IPS DF 6.9 (cell line): ENCODE results near the gene FOXN1.

Source experiments
- DNase-seq: peaks from one replicate; pipeline ENCODE4 v3.0.0-alpha.2; 2013; ENCODE audit warnings: low read depth, low spot score
- H3K27ac ChIP-seq: one replicate; pipeline ENCODE4 v1.5.1; 2013; ENCODE audit warnings: low read length, control low read depth
- H3K27me3 ChIP-seq: 2 replicates; pipeline ENCODE4 v1.6.1; 2013; ENCODE audit warnings: mild to moderate bottlenecking, low read length; ENCODE audit not compliant: control insufficient read depth, insufficient read depth
- H3K36me3 ChIP-seq: 2 replicates; pipeline ENCODE4 v1.6.1; 2013; ENCODE audit warnings: low read length; ENCODE audit not compliant: control insufficient read depth, insufficient read depth
- H3K4me1 ChIP-seq: 2 replicates; pipeline ENCODE4 v1.6.1; 2013; ENCODE audit warnings: low read length; ENCODE audit not compliant: control insufficient read depth, insufficient read depth
- H3K4me3 ChIP-seq: 2 replicates; pipeline ENCODE4 v1.5.1; 2013; ENCODE audit warnings: mild to moderate bottlenecking, low read length
- H3K9me3 ChIP-seq: 2 replicates; pipeline ENCODE4 v1.6.1; 2013; ENCODE audit warnings: low read length, inconsistent platforms; ENCODE audit not compliant: control insufficient read depth, insufficient read depth
- WGBS: extraction: QIAGEN DNeasy Blood & Tissue Kit; methylation state at CpG from one replicate; pipeline ENCODE4 v1.1.7; 2013; ENCODE audit warnings: mixed read lengths, missing lambda C conversion rate; ENCODE audit not compliant: insufficient read length, insufficient coverage; 5-methylcytosine and 5-hydroxymethylcytosine counted together

FOXN1 gene

GRCh38 chr17:28478712-28479615 is 27.2 kb upstream of the FOXN1 start:
- Histone ChIP-seq H3K27ac (no peak overlapping the region), H3K4me1 (peaks cover 4% of the 10 kb centered on the region; the same call in 1 of the 2 replicates), H3K4me3 (no peak overlapping the region), H3K9me3 (no peaks in the 10 kb centered on the region), H3K27me3 (no peaks in the 10 kb centered on the region), H3K36me3 (no peaks in the 10 kb centered on the region)
- no CpG with 5 or more reads among the region's 3 CpGs for WGBS
- DNase-seq, result no peak

DNA sequence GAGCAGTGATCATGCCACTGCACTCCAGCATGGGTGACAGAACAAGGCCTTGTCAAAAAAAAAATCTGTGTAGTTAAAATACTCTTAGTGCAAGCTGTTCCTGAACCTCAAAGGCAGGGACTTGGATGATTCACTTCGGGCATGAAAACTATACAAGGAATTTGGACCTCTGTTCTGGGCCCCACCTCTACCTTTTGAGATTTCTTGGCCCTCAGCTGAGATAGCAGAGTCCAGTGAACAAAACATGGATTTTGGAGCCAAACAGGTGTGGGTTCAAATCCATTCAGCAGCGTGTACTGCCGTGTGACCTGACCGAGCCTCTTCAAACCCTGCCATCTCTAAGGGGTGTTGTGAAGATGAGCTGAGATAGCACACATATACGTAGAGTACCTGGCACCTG is 25.9 kb upstream of the FOXN1 start:
- H3K27me3 ChIP-seq, result no peaks in the 10 kb centered on the region
- peaks cover 4% of the 10 kb centered on the region; the same call in 1 of the 2 replicates for H3K4me1 ChIP-seq
- no peak for DNase-seq
- no peaks in the 10 kb centered on the region for H3K9me3 ChIP-seq
- no peak overlapping the region for H3K27ac ChIP-seq
- WGBS, result no CpG with 5 or more reads among the region's 5 CpGs
- no peak overlapping the region for H3K4me3 ChIP-seq
- no peaks in the 10 kb centered on the region for H3K36me3 ChIP-seq

DNA sequence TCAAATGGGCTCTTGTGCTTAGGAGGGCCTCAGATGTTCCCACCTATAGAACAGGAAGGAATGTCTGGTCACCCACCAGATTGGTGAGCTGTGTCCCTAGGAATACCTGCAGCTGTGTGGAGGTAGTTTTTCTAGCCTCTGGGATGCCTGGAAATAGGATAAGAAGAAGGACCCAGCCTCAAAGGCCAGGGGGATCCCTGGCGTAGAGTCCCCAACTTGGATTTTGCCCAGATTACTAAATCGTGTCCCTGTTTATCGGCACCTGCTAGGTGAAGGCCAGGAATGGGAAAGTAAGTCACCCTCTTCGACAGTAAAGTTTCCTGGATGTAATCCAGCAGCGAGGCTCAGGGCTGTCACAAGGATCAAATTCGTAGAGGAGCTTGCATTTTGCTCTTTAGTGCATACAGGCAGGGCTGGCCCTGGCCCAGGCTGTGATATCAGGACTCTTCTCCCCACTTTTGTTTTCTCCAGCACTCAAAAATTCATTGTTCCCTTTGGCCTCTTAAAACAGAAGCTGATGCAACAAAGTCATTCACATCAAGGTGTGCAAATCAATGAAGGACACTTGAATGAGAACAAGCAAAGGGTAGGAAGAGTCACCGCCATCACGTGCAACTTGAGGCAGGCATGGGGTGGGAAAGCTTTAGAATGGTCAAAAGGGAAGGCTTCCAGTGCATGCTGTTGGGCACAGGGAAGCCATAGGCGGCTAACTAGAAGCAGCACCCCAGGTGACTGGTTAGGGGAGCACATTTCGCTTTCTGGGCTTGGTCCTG is 25.2 kb upstream of the FOXN1 start:
- no peak overlapping the region for H3K27ac ChIP-seq
- no peaks in the 10 kb centered on the region for H3K27me3 ChIP-seq
- no peak overlapping the region for H3K4me3 ChIP-seq
- DNase-seq, result no peak
- H3K4me1 ChIP-seq, result peaks cover 4% of the 10 kb centered on the region; the same call in 1 of the 2 replicates
- no CpG with 5 or more reads among the region's 10 CpGs for WGBS
- no peaks in the 10 kb centered on the region for H3K9me3 ChIP-seq
- no peaks in the 10 kb centered on the region for H3K36me3 ChIP-seq

DNA sequence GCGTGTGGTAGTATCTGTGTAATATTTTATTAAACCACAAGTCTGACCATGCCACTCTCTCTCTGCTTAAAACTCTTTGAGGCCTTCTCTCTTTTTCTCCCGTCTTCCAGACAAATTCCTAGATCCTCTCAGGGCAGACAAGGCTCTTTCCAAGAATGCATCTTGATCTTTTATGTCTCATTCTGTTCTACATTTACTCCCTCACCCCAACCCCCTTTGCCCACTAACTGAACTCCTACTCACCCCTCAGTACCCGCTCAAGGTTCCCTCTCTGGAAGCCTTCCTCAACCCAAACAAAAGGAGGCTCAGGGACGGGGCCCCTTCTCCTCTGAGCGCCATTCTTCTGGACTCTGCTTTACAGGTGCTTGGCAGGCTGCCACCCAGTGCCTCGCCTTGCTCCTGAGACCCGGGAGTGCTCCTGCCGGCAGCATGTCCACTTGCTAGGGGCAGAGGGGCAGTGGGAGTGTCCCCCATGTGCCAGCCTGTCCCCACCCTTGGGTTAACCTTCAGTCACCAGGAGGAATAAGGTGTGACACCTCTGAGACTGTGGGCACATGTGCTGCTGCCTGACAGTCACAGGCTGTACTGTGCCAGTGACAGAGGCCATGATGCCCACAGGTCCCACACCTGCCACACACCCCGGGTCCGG is 23.5 kb upstream of the FOXN1 start:
- no peak for DNase-seq
- H3K4me3 ChIP-seq, result no peak overlapping the region
- H3K9me3 ChIP-seq, result no peaks in the 10 kb centered on the region
- H3K27me3 ChIP-seq, result no peaks in the 10 kb centered on the region
- no CpG with 5 or more reads among the region's 10 CpGs for WGBS
- H3K4me1 ChIP-seq, result peaks cover 4% of the 10 kb centered on the region; the same call in 1 of the 2 replicates
- no peak overlapping the region for H3K27ac ChIP-seq
- H3K36me3 ChIP-seq, result no peaks in the 10 kb centered on the region

GRCh38 chr17:28484296-28484695 is 21.9 kb upstream of the FOXN1 start:
- Histone ChIP-seq H3K4me3 (no peak overlapping the region), H3K4me1 (peaks cover 4% of the 10 kb centered on the region; the same call in 1 of the 2 replicates), H3K27me3 (no peaks in the 10 kb centered on the region), H3K27ac (no peak overlapping the region), H3K9me3 (no peaks in the 10 kb centered on the region), H3K36me3 (no peaks in the 10 kb centered on the region)
- whole genome bisulfite sequencing, result no CpG with 5 or more reads among the region's 2 CpGs
- DNase-seq, result no peak

DNA sequence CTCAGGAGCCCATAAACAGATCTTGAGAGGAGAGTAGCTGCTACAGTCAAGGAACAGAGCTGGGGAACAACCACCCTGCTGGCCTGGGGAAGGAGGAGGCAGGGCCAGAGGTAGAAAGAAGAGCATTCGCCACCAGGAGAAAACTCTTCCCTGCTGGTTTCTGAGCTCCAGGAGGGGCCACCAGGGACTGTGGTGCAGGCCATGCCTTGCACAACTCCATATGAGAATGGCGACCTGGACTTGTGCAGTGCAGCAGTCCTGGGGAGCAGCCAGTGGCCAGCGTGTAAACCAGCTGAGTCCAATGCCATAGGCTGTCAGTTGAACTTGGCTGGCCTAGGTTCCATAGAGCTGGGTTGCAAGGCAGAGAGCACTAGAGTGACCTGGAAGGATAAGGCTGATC is 21.1 kb upstream of the FOXN1 start:
- no peaks in the 10 kb centered on the region for H3K27me3 ChIP-seq
- no peaks in the 10 kb centered on the region for H3K9me3 ChIP-seq
- DNase-seq, result no peak
- no peaks in the 10 kb centered on the region for H3K36me3 ChIP-seq
- H3K27ac ChIP-seq, result no peak overlapping the region
- WGBS, result no CpG with 5 or more reads among the region's 3 CpGs
- H3K4me1 ChIP-seq, result peaks cover 4% of the 10 kb centered on the region; the same call in 1 of the 2 replicates
- H3K4me3 ChIP-seq, result no peak overlapping the region

DNA sequence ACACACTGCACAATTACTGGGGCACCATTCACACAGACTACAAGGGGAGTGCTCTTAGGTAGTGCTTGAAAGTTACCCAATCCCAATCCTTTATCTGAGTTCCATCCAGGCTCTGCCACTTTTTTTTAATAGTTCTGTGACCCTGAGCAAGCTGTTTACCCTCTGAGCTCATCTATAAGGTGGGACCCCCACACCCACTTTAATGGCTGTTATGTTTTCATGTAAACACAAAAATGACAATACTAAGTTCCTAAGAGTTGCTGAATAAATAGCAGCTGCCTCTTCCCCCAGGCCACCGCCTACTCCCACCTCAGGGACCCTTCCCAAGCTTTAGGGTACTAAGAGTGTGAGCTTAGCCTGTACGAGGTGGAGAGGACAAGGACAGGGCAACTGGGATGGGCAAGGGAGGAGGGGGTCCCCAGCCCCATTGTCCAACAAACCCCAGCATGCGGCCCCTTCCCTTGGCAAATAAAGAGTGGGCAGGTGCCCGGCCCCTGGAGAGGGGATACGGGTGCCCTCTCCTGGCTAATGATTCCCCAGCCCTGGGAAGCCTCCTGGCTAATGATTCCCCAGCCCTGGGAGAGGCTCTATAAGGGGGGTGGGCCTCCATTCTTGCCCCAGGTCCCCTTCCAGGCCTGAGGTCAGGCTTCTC is 18.1 kb upstream of the FOXN1 start:
- WGBS, result no CpG with 5 or more reads among the region's 5 CpGs
- Histone ChIP-seq H3K9me3 (no peaks in the 10 kb centered on the region), H3K36me3 (no peaks in the 10 kb centered on the region), H3K27ac (no peak overlapping the region), H3K4me3 (no peak overlapping the region), H3K4me1 (no peaks in the 10 kb centered on the region), H3K27me3 (no peaks in the 10 kb centered on the region)
- DNase-seq, result no peak

- Histone ChIP-seq H3K36me3 (no peaks in the 10 kb centered on the region), H3K9me3 (no peaks in the 10 kb centered on the region), H3K27me3 (no peaks in the 10 kb centered on the region), H3K4me3 (no peak overlapping the region), H3K4me1 (no peaks in the 10 kb centered on the region), H3K27ac (no peak overlapping the region)
- DNase-seq, result no peak
- WGBS, result no CpG with 5 or more reads among the region's 7 CpGs
These were observed 17.4 kb upstream of the FOXN1 start for GRCh38 chr17:28488533-28489276.

- no peak overlapping the region for H3K4me3 ChIP-seq
- no peaks in the 10 kb centered on the region for H3K9me3 ChIP-seq
- no peak for DNase-seq
- H3K4me1 ChIP-seq, result no peaks in the 10 kb centered on the region
- WGBS, result no CpG with 5 or more reads among the region's 11 CpGs
- H3K27me3 ChIP-seq, result no peaks in the 10 kb centered on the region
- no peak overlapping the region for H3K27ac ChIP-seq
- no peaks in the 10 kb centered on the region for H3K36me3 ChIP-seq
These were observed 14.9 kb upstream of the FOXN1 start for GRCh38 chr17:28491286-28491685.
